Fibroblast of pulmonary artery (primary cell): Measurements from ENCODE around the gene PLCL1.

Experiments used
- DNase-seq: peaks from one replicate; pipeline ENCODE4 v3.0.0-alpha.2; 2010; ENCODE audit warnings: low read depth
- H3K4me3 ChIP-seq: replicated peaks from 2 replicates; pipeline ENCODE4 v1.5.1; 2011; ENCODE audit warnings: low read depth, mild to moderate bottlenecking, control low read depth, low read length, moderate library complexity
- CTCF ChIP-seq: IDR thresholded peaks from 2 replicates; pipeline ENCODE4 v1.5.1; 2011; ENCODE audit warnings: mild to moderate bottlenecking, control low read depth, low read length, inconsistent platforms; ENCODE audit errors: missing control alignments

The PLCL1 gene

GRCh38 chr2:198161151-198161550 is 356.8 kb downstream of the PLCL1 start:
- DNase-seq: no peak
- no peak overlapping the region for H3K4me3 ChIP-seq
- TF ChIP-seq CTCF: no peak

GRCh38 chr2:198162276-198162675 is 357.9 kb downstream of the PLCL1 start:
- no peak for TF ChIP-seq CTCF
- no peak for DNase-seq

GRCh38 chr2:198164843-198165242 is 360.4 kb downstream of the PLCL1 start:
- H3K4me3 ChIP-seq: no peak overlapping the region
- DNase-seq: no peak
- TF ChIP-seq CTCF: no peak

More at GRCh38 chr2:198162276-198162675, 357.9 kb downstream of the PLCL1 start:
- no peak overlapping the region for H3K4me3 ChIP-seq

GRCh38 chr2:198165289-198165688 is 360.9 kb downstream of the PLCL1 start:
- DNase-seq: no peak
- no peak overlapping the region for H3K4me3 ChIP-seq
- TF ChIP-seq CTCF: no peak

GRCh38 chr2:198167346-198167745 is 363.0 kb downstream of the PLCL1 start:
- no peak for TF ChIP-seq CTCF
- no peak for DNase-seq
- H3K4me3 ChIP-seq: no peak overlapping the region

GRCh38 chr2:198168651-198169050 is 364.3 kb downstream of the PLCL1 start:
- no peak for TF ChIP-seq CTCF
- H3K4me3 ChIP-seq: no peak overlapping the region
- no peak for DNase-seq

- no peak overlapping the region for H3K4me3 ChIP-seq
- no peak for TF ChIP-seq CTCF
- DNase-seq: peak; percentile 6
These were observed 368.8 kb downstream of the PLCL1 start for GRCh38 chr2:198173242-198173641.
